ENCODE data around the gene OTUD7B. TPM values are rescaled to one million over a fixed set of nuclear protein-coding genes. Genes with fewer than 3 reads are reported as not detected.
A peak's percentile ranks its signal among the peaks of the same experiment; 100 is the strongest.

The OTUD7B gene
- total and polyA plus RNA-seq, 9 of the 15 experiments (the other 6 are each of a cell fraction or from before 2014, with no cell fraction given) = 0.96 to 18.8 (median 7.4) TPM

- no peak for TF ChIP-seq USF1 (CRISPR knock-in tag; IDR thresholded peaks at IDR 0.05)
Measured at GRCh38 chr1:149923626-149924025, 86.9 kb downstream of the OTUD7B start (continued).

GRCh38 chr1:149917571-149918144 is 92.9 kb downstream of the OTUD7B start, which contains the start of gene SV2A:
SV2A (minus strand) TSS chr1:149917844; CDS start chr1:149913840, 4,004 bp downstream.
- no peaks in the 10 kb centered on the region for H3K9me1 ChIP-seq (ENCODE audit: control insufficient read depth, insufficient read depth, low read length)
- H3K4me3 ChIP-seq = no peak within 1 kb of the TSS
- DNase-seq (ENCODE audit: extremely low read depth in 1 of 4, low spot score in 3 of 4) (no peak), FAIRE-seq (no peak), ATAC-seq (peak; percentile 11; the same call in 1 of the 3 replicates)
- peak within 1 kb of the TSS in 1 of 2 experiments; percentile 48; a peak in 1 of 4 replicates for H3K9ac ChIP-seq (ENCODE audit: insufficient read depth in 1 of 2, low read depth in 2 of 2, low read length in 2 of 2)
- H3K27ac ChIP-seq (ENCODE audit: extremely low read depth, low read depth, low read length) = no peak within 1 kb of the TSS
- intact Hi-C loops (cut with micrococcal nuclease) (no loop called here), in situ Hi-C loops (cut with MboI) (no loop called here)
- CTCF ChIA-PET (ENCODE audit: low intra/inter-chr PET ratio) = no interaction called here
- H3K4me1 ChIP-seq (replicated peaks in 1 of 2; ENCODE audit: control insufficient read depth in 2 of 2, insufficient read depth in 2 of 2, low read length in 2 of 2) = peaks cover 15 to 26% of the 10 kb centered on the region in 2 experiments
- H3K27me3 ChIP-seq (ENCODE audit: control insufficient read depth in 2 of 2, insufficient read depth in 2 of 2, low read length in 2 of 2) = no peaks in the 10 kb centered on the region
- H3K79me2 ChIP-seq (ENCODE audit: control insufficient read depth, insufficient read depth, low read length) = no peaks in the 10 kb centered on the region
- POLR2A ChIA-PET = interaction anchor here (1.2 kb wide), 1 partner anchor 32 kb away, joined by 4 read pairs; no protein-coding TSS in a partner anchor
- 0 out of 2 replicates have a peak, but pooled peaks cover 3% of the 10 kb centered on the region for H4K20me1 ChIP-seq (replicated peaks; ENCODE audit: control insufficient read depth, insufficient read depth, low read length)
- H2AFZ ChIP-seq (ENCODE audit: low read depth, low read length) = peak within 1 kb of the TSS; percentile 12; the same call in 1 of the 2 replicates
- peaks cover 8% of the 10 kb centered on the region; the same call in 2 of the 3 replicates for H3K36me3 ChIP-seq (ENCODE audit: control insufficient read depth, insufficient read depth, low read length)
- H3K9me3 ChIP-seq (replicated peaks; ENCODE audit: control insufficient read depth, insufficient read depth, low read depth, low read length) = no peaks in the 10 kb centered on the region
- H3K4me2 ChIP-seq (ENCODE audit: insufficient read depth, low read length) = no peak within 1 kb of the TSS
- no TSS peak for BruUV-seq (replicated peaks)
- WGBS (ENCODE audit: insufficient coverage, low coverage, missing lambda C conversion rate) = 54% methylated on average over 4 of the region's 24 CpGs
- TF ChIP-seq VEZF1 (CRISPR knock-in tag; IDR thresholded peaks at IDR 0.05) = 0 out of 2 replicates have a peak, but pooled peaks have one; percentile 26
- no peak for TF ChIP-seq ZBTB8A (IDR thresholded peaks at IDR 0.05; ENCODE audit: partially characterized antibody)
- no peak for TF ChIP-seq TCF7L2 (IDR thresholded peaks at IDR 0.05; ENCODE audit: low read depth, low read length)
- no peak for TF ChIP-seq ZNF282 (CRISPR knock-in tag; IDR thresholded peaks at IDR 0.05)
- peak; percentile 67 for TF ChIP-seq PRDM10 (IDR thresholded peaks at IDR 0.05; ENCODE audit: partially characterized antibody)
- TF ChIP-seq TBL1XR1 (IDR thresholded peaks at IDR 0.05; ENCODE audit: low read length in 2 of 2) = no peak

All from K562 (cell line).